AG04450 (cell line): ENCODE data around the gene XPNPEP2. TPM values are rescaled to one million over a fixed set of nuclear protein-coding genes. Genes with fewer than 3 reads are reported as not detected.

Source experiments
- CTCF ChIA-PET: fragments of 300-600, 350-600 bp; formaldehyde crosslinking; extraction: SDS; loops from one replicate; lab custom pipeline; 2022; ENCODE audit warnings: antibody characterized with exemption, inconsistent platforms; lab: Charles Lee
- POLR2A ChIA-PET: fragments of 350-600 bp; formaldehyde crosslinking; extraction: SDS; loops from one replicate; lab custom pipeline; 2021; ENCODE audit warnings: antibody characterized with exemption, inconsistent platforms; lab: Yijun Ruan, JAX
- DNase-seq: peaks from one replicate; pipeline ENCODE4 v3.0.0-alpha.2; 2011; ENCODE audit warnings: low read depth, low spot score
- H3K27ac ChIP-seq: one replicate; pipeline ENCODE4 v1.5.1; 2012; ENCODE audit warnings: low read depth, low read length, control low read depth
- H3K27me3 ChIP-seq: one replicate; pipeline ENCODE4 v1.6.0; 2012; ENCODE audit warnings: low read length; ENCODE audit not compliant: control insufficient read depth, insufficient read depth
- H3K4me3 ChIP-seq: 2 replicates; pipeline ENCODE4 v1.5.1; 2011; ENCODE audit warnings: mild to moderate bottlenecking, low read depth, low read length, control low read depth
- H3K9me3 ChIP-seq: 2 replicates; pipeline ENCODE4 v1.5.1; 2012; ENCODE audit warnings: low read length; ENCODE audit not compliant: control insufficient read depth, insufficient read depth
- polyA plus RNA-seq: library from polyadenylated mRNA; depleted of rRNA; stranded (reverse); fragments of >200 nt; gene quantifications from 2 replicates; pipeline ENCODE4 v1.2.3, GENCODE V29; 2011
- TF ChIP-seq, protein P1 (sequence below): IDR thresholded peaks from 2 replicates; pipeline ENCODE4 v1.5.1; 2011; ENCODE audit warnings: low read depth, low read length, control low read depth, inconsistent platforms

XPNPEP2 gene
- polyA plus RNA-seq, 1 experiment, result 0.45 TPM

DNA sequence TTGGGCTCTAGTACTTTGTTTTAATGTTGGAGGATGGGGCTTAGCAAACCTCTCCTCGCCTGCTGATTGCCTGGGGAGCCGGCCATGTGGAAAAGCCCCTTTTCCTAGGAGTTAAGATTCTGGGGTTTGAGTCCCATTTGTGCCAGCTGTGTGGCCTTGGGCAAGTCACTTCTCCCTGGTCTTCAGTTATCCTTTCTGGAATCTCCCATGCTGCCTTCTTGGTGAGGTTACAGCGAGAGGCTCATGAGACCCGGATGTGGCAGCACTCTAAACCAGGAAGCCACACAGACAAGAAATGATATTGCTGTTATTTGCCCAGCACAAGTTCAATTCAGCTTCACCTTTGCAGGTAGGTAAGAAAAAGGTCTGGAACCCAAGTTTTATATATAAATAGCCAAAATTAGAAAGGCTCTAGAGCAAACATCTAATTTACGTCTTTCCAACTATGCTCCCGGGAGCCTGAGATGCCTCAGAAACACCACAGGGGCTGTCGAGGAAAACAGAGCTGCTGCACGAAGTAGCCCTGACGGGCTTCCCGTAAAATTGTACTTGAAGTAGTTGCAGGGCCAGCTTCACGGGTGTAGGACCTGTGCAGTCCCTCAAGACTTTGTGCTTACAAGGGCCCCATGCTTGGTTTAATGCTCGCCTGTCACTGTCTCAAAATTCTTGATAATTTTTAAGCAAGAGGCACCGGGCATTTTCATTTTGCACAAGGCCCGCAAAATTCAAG is 32.7 kb downstream of the XPNPEP2 start:
- TF ChIP-seq, protein P1, sequence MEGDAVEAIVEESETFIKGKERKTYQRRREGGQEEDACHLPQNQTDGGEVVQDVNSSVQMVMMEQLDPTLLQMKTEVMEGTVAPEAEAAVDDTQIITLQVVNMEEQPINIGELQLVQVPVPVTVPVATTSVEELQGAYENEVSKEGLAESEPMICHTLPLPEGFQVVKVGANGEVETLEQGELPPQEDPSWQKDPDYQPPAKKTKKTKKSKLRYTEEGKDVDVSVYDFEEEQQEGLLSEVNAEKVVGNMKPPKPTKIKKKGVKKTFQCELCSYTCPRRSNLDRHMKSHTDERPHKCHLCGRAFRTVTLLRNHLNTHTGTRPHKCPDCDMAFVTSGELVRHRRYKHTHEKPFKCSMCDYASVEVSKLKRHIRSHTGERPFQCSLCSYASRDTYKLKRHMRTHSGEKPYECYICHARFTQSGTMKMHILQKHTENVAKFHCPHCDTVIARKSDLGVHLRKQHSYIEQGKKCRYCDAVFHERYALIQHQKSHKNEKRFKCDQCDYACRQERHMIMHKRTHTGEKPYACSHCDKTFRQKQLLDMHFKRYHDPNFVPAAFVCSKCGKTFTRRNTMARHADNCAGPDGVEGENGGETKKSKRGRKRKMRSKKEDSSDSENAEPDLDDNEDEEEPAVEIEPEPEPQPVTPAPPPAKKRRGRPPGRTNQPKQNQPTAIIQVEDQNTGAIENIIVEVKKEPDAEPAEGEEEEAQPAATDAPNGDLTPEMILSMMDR, result no peak
- no peak overlapping the region for H3K4me3 ChIP-seq
- H3K9me3 ChIP-seq, result no peaks in the 10 kb centered on the region
- CTCF ChIA-PET, result interaction anchor here (1.0 kb wide), 1 partner anchor 133 kb away, joined by 4 read pairs; no protein-coding TSS in a partner anchor
- POLR2A ChIA-PET, result no interaction called here
- H3K27ac ChIP-seq, result no peak overlapping the region
- no peak for DNase-seq
- H3K27me3 ChIP-seq, result no peaks in the 10 kb centered on the region

DNA sequence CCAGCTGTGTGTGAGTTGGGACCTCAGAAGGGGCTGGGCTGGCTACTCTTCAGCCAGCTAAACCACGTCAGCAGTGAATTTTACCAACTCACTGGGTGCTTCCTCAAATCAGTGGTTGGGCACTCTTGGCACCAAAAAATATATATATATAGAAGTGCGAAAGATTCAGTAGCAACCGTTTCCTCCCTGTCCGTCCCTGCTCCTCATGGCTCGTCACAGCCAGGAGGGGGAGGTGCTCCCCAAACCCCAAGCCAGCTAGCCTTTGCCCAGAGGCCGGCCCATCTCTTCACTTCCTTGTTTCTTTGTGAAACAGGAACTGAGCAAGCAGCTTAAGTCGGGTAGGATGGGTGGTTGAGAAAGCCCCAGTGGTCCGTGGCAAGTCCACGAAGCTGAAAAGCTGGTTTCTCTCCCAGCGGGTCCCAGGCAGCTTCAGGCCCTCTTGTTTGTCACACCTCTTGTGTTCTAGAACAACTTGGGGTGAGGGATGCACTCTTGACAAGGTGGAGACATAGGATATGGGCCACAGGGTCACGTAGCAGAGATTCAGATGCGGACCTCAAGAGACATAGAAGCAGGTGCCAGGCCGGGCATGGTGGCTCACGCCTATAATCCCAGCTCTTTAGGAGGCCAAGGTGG is 34.1 kb downstream of the XPNPEP2 start:
- Histone ChIP-seq H3K9me3 (no peaks in the 10 kb centered on the region), H3K27ac (no peak overlapping the region), H3K27me3 (no peaks in the 10 kb centered on the region), H3K4me3 (no peak overlapping the region)
- TF ChIP-seq, protein P1, result no peak
- no peak for DNase-seq
- CTCF ChIA-PET, result interaction anchor here (0.6 to 1.0 kb wide), 2 partner anchors 51 to 135 kb away, joined by 3 to 4 read pairs; no protein-coding TSS in a partner anchor
- POLR2A ChIA-PET, result no interaction called here

DNA sequence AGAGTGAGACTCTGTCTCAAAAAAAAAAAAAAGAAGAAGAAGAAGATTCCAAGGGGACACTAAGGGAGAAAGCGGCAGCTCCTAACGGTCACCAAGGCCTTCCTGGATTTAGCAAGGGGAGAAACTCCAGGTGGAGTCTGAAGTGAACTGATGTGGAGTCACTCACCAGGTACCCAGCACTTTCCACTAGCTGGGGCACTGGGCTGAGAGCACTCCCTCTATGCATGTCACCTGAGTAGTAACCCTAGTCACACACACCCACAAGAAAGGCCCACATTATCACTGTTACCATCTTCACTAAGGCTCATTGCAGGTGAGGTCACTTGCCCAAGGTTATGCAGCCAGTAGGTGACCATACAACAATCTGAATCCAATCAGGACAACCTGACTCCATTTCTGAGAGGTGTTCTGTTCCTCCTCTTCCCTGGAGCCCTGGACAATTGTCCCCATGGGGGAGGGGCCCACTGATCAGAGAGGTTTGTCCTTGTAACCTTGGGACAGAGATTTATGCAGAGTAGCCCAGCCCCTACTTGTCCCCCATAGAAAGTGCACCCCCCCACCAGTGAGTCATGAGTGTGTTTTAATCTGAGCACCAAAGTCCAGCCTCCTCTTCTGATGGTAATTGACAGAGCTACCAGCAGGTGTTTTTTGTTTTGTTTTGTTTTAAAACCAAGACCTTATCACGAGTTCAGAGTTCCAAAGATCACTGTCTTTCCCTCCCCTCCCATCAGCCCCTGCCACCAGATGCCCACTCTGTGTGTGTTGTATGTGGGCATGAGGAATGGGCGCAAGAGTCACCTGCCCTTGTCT is 35.1 kb downstream of the XPNPEP2 start:
- Histone ChIP-seq H3K4me3 (no peak overlapping the region), H3K27ac (no peak overlapping the region), H3K9me3 (no peaks in the 10 kb centered on the region), H3K27me3 (no peaks in the 10 kb centered on the region)
- CTCF ChIA-PET, result interaction anchor here (0.6 kb wide), 1 partner anchor 50 kb away, joined by 3 read pairs; no protein-coding TSS in a partner anchor
- POLR2A ChIA-PET, result no interaction called here
- DNase-seq, result no peak
- TF ChIP-seq, protein P1, result no peak

DNA sequence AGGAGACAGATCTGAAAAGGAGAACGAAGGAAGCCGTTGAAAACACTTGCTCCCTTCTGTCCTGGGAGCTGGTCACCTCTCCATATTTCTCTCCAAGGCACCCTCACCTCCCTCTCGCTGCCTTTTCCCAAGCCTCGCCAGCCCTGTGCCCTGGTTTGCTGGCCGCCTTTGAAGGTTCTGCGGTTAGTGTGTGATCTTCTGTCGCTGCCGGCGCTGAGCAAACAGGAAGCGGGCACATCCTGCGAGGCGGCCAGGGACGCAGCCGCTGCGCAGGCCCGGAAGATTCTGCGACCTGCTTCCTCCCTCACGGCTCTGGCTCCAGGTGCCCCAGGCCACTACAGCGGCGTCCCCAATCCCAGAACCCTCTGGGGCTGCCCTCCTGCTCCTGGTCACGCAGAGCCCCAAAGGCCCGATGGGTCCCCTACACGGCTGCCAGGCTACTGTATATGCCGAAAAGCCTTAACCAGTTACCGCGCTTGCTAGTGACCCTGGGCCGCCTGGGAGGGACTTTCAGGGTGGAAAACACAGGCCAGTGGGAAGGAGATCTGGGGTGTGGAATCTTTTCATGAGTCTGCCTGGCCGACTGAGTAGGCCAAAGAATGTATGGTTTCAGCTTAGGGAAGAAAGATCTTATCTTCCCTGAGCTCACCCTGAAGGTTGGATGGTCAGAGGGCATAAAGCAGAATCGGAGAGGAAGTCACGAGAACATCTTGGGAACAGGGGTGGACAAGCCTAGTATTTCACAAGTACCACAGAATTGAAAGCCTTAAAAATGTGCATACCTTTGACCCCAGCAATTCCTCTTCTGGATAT is 38.6 kb downstream of the XPNPEP2 start:
- no peak overlapping the region for H3K4me3 ChIP-seq
- H3K27me3 ChIP-seq, result no peaks in the 10 kb centered on the region
- no peak for DNase-seq
- H3K27ac ChIP-seq, result no peak overlapping the region
- H3K9me3 ChIP-seq, result no peaks in the 10 kb centered on the region
- TF ChIP-seq, protein P1, result no peak
- CTCF ChIA-PET, result no interaction called here
- POLR2A ChIA-PET, result no interaction called here
